Measurements from ENCODE around the gene CIB4.

The CIB4 gene

DNA sequence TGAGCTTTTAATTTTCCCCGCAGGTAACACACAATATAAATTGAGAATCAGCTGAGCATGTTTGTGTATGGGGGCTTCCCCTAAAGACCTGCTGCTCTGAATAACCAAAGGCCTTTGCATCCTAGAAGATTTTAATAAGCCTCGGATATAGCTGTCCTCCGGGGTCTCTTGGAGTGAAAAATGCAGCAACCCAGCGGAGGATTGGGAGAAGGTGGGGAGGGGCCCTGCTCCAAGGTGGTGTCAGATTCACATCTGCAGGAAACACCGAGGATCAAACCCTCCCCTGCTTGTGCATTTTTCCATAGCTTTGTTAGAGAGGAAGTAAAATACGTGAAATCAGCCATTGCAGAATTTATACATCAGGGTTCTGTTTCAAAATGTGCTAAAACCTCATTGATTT, 100.2 kb downstream of the CIB4 start:
- DNase-seq, result no peak

DNA sequence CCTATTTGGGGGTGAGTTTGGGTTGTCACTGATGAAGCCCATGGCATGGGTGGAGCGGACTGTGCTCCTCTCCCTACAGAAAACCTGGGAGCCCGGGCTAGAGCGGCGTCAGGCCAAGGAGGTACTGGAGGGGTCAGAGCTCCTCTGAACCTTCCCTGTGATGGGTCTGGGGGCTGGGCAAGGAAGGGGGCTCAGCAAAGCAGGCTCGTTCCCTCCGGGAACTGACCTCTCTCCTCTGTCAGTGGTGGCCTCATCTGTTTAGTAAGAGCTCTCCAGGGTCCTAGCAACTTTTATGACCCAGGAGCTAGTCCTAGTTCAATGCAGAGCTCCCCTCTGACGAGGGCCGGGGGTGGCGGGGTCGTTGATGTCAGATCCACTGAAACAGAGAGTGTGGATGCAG, 100.9 kb downstream of the CIB4 start:
- no peak for DNase-seq

DNA sequence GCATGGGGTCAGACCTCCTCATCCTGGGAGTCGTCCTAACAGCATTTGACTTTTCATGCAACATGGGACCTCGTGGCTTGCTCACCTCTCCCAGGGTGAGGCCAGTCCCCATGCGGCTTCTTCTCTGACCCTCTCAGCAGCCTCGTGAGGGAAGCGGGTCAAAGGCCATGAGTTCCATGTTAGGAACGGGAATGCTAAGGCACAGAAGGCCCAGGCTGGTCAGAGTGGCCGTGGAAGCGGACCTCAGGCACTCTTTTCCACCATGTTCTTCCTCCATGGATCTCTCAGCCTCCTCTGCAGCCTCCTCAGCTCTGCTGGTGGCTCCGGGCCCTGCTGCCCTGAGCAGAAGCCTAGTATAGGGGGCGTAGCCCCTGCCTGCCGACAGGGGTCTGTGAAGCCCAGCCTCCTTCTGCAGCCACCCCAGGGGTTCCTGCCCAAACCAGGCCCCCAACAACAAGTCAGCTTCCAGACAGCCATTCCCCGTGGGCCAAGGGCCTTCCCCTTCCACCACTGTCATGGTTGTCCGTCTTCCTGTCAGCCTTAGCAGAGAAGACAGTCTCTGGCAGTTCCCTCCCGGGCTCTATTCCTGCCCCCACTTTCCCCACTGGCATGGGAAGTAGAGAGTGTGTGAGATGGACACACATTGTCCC, 103.2 kb downstream of the CIB4 start:
- DNase-seq, result no peak

DNA sequence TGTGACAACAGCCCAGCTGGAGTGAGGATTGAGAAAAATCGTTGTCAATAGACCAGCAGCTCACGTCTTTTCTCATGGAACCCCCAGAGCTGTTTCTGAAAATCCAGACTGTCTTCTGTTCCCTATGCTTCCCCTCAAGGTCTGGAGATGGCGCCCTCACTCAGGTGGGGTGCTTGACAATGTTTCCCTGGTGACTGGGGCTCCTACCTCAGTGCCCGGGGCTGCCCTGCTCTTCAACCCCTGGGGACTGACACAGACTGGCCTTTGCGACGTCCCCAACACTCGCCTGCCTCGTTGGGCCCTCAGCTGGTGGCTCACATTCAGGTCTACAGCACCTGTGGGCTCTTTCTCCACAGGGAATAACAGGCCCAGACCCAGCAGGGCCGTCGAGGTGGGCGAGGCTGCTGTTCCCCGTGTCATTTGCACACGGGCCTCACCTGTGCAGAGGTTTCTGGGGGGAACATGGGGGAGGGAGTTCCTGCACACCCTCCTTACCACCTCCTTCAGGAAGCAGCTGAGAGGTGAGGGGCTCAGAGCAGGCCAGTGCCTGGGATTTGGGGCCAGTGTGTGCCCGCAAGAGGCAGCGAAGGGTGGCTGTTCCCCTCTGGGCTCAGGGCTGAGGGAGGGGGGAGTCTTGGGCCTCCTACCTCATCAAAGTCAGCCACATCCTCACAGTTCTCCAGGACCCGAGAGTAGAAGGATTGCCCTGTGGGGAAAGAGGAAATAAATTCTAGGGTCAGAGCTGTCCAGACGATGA, 103.9 kb downstream of the CIB4 start:
- DNase-seq, result no peak

DNA sequence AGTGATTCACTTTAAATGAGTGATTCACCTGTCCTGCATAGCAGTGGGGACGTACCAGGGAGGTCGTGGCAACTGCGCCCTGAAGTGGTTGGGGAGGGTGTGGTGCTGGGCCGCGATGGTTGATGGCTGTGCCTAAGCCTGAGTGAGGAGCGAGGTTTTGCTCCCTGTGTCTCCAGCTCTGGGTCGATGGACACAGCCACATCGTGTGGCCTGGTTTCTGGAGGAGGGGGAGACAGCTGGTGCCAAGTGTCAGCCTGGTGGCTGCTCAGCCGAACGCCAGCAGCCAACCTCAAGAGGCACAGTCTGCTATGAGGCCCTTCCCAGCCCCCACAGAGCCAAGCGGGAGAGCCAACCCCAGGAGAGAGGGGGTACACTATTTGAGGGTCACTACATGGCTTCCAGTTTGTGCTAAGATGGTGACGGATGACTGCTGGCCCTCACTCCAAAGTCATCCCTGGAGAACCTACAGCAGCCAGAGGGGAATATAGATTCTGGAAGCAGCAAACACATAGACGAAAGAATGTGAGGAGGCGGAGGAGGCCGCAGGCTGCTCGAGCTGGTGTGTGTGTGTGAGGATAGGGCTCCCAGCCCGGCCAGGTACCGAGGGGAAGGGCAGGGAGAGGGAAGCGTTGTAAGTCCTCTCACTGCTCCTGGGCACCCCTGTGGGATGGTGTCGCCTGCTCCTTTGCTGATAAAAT, 104.6 kb downstream of the CIB4 start:
- DNase-seq, result no peak

DNA sequence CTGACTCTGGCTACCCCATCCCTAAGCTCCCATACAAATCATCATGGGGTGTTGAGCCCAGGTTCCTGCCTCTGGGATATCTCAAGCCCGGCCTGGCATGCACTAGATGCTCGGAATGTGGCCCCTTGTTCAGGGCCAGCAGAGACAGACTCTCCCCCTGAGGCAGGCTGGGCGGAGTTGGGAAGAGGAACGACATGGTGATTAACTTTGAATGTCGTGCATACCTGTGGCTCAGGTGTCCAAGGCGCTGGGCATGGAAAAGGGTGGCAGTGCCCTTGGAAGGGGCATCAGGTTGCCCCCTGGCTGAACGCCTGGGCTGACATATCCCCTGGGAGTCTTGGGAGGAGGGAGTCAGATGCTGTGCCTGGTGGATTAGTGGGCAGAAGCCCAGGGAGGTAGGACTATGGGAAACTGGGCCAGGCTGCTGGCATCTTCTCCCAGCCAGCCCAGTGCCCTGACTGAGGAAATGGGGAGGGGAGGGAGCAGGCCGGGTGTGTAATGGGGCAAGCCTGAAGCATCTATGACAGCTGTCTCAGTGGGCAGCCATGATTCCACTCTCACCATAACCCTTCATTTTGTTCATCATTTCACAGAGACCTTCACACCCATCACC, 105.4 kb downstream of the CIB4 start:
- DNase-seq, result no peak

DNA sequence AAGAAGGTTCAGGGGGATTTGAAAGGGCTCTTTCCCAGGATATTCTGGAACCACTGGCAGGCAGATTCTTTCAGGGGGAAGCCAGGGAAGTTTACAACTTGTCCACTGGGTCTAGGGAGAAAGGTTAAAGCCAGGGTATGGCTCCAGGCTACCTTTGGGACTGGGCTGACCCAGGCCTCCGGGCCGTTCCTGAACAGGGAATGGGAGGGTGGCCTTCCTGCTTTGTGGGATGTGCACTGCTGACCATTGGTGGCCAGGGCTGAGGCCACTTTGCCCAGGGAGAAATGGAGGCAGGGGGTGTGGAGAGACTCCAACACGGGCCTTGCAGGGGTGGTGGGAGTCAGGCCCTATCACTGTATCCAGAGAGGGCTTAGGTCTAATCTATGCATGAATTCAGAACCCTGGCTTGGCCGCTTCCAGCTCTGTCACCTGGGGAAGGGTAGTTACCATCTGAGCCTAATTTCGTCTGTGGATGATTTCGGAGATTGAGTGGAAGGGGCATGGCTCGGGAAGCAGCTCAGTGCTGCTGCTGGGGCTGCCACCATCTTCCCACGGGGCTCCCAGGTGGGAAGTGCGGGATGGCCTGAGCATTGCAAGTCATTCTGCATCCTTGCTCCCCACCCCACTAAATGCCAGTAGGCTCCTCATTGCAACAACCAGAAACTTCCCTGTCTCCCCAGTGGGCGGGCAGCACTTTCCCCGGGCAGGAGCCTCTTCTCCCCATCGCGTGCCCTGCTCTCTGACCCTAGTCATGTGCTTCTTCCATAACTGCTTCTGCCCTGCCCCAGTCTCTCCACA, 106.1 kb downstream of the CIB4 start:
- no peak for DNase-seq

DNA sequence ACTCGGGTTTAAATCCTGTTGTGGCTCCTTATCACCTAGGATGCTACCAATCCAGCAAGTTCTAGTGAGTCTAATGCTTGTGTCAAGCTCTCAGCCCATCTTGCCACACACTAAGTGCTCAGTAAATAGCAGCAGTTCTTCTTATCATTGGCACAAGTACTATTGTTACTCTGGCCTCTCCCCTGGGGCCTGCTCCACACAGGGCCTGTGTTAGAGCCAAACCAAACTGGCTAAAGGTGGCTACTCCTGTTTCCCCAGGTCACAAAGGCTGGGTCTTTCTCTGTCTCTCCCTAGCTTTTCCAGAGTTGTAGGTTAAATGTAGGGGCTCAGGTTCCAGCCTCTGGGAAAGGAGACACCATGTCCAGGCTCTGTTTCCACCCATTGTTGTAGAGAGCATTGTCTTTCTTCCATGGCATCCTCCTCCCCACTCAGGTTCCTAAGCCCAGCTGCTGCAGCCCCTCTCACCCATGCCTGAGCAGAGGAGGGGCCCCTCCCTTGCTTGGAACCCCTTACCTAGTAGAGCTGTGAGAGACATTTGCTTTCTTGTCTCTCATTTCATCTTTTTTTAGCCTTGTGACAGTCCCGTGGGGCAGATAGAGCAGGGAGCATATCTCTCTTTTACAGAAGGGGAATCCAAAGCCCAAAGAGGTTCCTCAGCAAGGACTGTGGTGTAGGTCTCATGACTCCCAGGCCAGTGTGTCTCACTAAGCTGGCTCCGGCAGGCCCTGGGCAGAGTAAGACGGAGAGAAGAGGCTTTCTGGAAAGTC, 106.9 kb downstream of the CIB4 start:
- no peak for DNase-seq

DNA sequence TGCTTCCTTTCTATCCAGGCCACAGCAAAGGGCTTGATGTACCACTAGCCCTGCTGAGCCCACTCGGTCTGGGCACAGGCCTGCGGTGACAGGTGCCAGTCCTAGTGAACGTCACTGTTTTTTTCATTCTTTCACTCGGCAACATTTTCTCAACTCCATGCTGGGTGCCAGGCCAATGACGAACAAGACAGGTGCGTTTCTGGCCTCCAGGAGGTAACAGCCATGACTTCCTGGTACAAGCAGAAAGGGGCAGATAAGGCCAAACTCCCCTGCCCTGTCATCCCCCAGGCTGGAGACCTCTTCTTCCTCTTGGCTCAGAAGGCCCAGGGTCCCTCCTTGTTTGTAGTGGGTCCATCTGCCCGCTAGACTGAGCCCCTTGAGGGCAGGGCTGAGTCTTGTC, 107.5 kb downstream of the CIB4 start:
- DNase-seq, result no peak

DNA sequence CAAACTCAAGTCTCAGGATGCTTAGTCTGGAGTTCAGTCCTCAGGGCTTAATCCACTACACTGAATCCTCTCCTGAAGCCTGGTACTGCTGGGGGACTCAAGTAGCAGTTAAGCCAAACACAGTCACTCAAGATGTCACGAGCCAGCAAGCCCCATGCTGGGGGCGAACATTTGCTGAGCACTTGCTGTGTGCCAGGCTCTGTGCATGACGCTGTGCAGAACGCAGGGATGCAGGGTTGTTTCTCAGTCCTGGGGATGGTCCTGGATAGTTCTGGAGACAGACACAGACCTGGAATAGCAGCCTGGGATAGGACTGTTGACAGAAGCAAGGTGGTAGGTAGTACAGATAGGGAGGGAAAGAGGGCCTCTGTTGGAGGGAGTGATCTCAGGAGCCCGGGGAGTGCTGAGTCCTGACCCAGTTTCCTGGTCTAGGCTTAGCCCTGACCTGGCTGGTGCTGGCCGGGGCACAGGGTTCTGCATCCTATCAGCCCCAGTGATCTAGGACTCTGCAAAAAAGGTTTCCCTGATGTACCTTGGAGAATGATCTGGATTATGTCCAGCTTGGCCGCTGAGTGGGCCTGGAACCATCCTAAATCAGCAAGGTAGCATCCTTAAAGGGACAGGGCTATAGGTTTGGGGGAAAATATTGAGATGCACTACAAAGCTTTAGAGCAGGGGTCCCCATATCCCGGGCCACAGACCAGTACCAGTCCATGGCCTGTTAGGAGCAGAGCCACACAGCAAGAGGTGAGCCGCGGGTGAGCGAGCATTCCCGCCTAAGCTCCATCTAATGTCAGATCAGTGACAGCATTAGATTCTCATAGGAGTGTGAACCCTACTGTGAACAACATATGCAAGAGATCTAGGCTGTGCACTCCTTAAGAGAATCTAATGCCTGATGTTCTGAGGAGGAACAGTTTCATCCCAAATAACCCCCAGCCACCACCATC, 108.6 kb downstream of the CIB4 start:
- no peak for DNase-seq
